ENCODE data around the gene BIRC5.

DNA sequence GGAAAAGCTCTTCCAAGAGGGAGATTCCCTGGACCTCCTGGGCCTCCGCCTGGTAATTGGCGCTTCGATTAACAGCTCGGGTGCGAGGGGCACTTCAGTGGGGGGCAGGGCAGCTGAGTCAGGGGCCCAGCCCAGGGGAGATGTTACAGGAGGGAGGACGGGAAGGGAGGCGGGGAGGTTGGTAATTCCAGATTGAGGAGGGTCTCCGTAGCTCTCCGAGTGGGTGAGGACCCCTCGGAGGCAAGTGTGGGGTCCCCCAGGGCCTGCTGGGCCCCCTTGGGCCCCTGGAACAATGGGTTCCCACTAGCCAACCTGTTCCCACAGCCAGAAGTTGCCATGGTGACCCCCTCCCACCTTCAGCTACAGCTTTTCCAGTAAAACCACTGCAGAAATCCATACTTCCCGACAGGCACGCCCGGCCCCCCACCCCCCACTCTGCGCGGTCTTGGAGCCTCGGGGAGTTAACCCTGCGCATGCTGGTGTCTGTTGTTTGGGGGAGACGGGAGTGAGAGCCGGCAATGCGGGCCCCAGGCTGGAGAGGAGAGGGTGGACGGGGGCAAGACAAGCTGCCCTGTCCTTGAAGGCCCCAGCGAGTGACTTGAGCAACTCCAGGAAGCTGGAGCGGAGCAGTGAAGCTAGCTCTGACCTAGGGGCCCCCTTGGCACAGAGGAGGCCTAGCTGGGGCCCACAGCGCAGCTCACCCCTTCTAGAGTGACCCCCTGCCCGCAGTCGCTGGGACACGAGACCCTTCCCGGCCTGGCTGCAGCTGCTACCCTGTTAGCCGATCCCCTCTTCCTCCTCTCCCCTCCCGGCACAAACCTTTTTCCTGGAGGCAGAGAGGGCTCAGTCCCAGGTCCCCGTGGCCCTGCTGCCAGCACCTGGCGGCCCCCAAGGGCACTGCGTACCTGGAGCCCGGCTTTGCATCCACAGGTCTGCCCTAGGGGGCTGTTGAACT, 55.2 kb downstream of the BIRC5 start:
- TF ChIP-seq CTCF (IDR thresholded peaks at IDR 0.05) (no peak), POLR2A (IDR thresholded peaks at IDR 0.05) (no peak), POLR2AphosphoS5 (IDR thresholded peaks at IDR 0.05) (no peak), EP300 (IDR thresholded peaks at IDR 0.05) (no peak)
